Measurements from ENCODE around the gene NELL2.
"Not testable (repeated sequence)": the region's sequence is repeated elsewhere in the genome, so short reads cannot be mapped to it uniquely, and the experiment has no call there.

NELL2 gene

DNA sequence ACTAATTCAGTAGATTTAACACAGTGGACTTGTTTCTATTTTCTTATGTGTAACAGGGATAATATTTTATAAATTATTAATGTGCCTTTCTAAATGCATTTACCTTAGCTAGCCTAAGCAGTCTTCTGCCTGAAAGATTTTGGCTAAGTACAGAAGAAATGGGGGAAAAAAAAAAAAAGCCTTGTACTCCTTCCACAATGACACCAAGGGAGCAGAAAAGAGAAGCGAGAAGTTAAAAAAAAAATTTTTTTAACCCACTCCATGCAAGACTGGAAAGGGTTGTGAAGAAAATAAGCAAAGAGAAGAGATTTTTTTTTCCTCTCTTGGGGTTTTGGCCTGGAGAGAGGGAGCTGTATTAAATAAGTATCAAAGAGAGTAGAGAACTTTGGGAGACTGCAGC is 28.7 kb downstream of the NELL2 start:
- DNase-seq = no peak

DNA sequence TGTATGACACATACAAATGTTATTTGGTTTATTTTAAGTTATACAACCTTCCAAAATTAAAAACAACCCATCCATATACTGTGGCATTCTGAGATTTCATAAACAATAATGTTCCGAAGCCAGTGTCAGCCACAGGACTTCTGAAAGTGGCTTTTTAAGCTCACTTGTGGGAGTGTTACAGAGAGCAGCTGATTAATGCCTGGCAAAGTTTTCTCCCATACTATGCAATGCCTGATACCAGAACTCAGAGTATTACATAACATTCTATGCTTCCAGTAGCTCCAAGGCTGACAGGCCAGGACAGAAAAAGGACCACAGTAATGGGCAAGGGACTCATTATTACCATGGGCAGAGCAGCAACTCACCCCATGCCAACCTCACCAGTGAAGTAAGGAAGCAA is 29.3 kb downstream of the NELL2 start:
- DNase-seq = no peak

DNA sequence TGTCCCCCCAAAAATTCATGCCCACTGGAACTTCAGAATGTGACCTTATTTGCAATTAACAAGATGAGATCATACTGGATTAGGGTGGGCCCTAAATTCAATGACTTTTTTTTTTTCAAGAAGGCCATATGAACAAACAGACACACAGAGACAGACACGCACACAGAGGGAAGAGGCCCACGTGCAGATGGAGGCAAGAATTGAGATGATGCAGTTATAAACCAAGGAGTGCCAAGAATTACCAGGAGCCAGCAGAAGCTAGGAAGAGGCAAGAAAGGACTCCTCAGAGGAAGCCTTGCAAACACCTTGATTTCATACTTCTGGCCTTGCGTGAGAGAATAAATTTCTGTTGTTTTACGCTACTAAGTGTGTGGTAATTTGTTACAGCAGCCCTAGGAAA is 33.4 kb downstream of the NELL2 start:
- DNase-seq = no peak

DNA sequence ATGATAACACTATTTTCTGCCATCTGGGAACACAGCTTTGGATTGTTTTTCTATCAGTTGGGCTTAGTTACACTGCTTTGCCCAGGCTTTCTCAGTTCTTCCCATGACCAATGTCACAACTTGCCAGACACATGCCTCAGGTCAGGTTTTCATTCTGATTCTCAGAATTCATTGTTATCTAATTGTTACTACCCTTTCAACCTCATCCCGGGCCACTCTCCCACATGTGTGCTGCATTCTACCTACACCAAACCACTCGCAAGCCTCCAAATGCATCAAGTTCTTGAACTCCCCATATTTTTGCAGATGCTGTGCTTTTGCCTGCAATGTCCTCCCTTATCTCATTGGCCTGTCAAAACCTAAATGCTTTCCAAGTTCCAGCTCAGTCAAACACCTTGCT is 36.3 kb downstream of the NELL2 start:
- DNase-seq = no peak

DNA sequence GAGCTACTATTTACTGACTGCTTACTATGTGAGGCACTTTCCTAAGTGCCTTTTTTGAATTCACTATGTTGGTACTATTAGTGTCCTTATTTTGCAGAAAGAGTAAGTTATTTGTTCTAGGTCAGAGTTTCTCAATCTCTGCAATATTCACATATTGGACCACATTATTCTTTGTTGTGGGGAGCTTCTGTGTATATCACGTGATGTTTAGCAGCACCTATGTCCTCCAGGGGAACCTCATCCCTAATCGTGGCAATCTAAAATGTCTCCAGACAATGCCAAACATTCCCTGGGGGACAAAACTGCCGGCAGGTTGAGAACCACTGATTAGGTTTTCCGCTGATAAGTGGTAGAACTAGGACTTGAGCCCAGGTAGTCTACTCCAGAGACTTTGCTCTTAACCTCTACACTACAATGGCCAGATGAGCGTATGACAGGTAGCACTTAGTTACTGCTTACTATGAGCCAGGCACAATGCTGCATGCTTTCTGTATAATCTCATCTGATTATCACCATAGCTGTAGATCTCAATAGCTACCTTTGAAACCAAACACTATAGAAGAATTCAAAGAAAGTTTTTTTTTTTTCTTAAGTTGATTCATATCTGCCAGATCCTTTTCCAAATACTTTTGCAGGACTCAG is 38.9 kb downstream of the NELL2 start:
- DNase-seq = no peak

DNA sequence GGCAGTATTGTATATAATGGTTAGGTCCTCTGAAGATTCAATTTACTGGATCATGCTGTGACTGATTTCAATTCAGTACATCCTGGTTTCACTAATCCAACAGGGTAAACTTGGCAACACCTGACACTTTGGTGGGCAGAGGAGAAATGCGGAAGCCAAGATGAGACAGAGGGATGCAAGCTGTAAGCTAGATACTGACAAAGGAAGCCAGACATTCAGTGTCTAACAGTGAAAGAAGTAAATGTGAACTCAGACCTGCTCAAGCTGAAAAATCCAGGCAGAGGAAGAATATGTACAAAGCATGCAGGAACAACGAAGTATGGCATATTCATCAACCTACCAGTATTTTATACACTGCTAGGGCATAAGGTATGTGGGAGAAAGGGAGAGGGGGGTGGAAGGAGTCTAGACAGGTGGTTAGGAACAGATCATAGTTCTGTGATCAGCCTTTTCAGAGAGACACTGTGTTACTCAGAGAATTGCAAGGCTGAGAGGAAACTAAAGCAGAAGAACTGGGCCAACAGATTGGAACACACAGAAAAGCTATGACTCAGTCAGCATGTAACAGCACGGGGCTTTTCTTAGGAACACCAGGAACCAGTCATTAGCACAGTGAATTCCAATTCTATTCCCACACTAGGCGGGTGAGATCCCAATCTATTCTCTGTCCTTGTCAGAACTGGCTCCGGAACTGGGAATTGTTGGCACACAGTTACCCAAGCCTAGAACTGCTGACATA is 40.3 kb downstream of the NELL2 start:
- peak; percentile 36 to 38 for DNase-seq

DNA sequence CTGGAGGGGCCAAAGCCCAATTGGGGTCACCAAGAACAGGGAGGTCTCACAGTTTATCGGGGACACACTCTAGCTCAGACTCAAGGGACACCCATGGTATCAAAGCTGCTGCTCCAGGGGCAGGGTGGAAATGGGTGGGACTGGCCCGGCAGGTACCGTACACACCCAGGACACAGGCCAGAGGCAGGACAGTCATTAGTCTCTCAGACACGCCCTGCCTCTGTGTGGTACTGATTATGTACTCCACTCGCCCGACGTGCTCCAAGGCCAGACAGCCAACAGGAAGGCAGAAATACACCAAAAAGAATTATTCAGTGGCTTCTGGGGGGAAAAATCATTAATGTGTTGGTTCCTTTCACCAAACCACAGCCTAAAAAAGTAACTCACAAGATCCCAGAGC is 41.1 kb downstream of the NELL2 start:
- DNase-seq = not testable (repeated sequence)

DNA sequence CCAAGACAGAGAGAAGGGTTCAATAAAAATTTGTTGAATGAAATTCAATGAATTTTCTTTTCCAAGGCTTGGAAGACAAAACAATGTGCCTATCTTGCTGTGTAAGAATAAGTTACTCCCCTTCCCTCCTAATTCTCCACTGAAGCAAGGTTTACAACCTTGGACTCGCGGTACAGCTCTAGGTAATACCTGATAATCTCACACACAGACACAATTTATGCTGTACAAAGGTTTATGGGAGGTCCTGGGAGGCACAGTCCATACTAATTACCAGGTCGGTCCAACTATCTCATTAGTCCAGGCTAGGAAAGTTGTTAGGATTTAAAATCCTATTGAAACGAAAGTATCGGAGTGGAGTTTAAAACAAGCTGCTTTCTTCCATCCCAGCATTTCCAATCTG is 42.6 kb downstream of the NELL2 start:
- no peak for DNase-seq

DNA sequence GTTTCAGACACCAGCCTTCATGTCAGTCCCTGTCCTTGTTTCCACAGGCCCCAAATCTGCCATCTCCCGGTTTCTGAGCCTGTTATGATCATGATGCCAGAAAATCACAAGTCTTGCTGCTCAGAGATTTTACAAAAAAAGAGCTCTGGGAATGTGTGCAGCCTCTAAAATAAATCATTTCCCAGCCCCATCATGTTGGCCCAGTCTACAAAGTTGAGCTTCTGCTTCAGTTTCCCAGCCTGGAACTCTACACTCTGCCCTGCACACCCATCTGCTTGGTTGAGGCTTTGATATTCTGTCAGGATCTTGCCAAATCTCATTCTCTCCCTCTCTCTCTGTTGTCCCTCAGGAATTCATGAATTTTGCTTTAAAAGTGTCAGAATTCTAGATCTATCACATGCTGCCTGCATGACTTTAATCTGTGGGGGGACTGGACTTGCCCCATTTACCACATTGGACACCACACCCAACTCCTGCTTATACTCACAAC is 45.5 kb downstream of the NELL2 start:
- DNase-seq = no peak

DNA sequence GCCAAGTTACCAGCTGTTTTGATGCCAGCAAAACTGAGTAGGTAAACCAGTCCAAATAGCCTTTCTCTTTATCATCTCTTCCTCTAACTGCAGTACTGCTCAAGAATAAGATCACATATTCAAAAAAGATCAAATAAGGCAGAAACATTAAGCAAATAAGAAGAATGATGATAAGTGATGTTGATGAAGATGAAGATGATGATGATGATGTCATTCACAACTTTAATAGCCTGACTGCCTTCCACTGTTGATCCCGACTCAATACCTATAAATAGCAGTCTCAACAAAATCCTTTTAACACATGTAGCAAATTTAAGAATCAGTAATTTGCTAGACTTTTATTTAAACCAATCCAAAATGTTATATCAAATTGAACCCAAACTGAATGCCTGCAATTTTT is 47.1 kb downstream of the NELL2 start:
- DNase-seq = no peak

DNA sequence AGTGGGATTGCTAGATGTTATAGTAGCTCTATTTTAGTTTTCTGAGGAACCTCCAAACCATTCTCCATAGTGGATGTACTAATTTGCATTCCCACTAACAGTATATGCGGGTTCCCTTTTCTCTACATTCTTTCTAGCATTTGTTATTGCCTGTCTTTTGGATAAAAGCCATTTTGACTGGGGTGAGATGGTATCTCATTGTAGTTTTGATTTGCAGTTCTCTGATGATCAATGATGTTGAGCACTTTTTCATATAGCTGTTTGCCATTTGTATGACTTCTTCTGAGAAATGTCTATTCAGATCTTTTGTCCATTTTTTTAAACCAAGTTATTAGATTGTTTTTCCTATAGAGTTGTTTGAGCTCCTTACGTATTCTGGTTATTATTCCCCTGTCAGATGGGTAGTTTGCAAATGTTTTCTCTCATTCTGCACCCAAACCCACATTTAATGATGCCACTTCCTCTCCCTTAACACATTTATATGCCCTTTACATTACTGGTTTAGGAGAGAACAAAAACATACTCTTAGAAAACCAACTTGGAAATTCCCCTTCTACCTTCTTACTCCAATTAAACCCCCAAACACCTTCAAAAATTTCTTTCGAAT is 48.2 kb downstream of the NELL2 start:
- no peak for DNase-seq

DNA sequence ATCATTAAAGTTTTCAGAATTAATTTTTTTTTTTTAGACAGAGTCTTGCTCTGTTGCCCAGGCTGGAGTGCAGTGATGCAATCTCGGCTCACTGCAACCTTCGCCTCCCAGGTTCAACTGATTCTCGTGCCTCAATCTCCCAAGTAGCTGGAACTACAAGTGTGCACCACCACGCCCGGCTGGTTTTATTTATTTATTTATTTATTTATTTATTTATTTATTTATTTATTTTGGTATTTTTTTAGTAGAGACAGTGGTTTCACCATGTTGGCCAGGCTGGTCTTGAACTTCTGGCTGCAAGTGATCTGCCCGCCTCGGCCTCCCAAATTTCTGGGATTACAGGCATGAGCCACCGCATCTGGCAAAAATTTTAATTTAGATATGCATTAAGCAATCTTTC is 54.4 kb downstream of the NELL2 start:
- not testable (repeated sequence) for DNase-seq

DNA sequence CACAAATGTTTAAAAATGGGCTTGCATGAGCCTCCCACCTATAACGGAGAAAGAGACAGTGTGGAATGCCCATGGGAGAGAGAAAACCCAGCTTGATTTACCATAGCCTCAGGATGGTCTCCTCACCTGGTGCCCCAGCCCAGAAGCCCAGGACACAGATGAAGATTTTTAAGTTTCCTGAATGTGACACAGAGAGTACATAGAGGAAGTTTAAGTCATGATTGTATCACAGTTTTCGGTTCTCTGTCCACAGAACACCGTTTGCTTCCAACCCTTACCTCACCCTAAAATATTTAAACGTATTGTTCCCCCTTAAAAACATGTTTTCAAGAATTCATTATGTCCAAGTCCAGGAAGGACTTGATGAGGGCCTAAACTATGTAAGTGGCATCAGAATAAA is 56.2 kb downstream of the NELL2 start:
- no peak for DNase-seq

DNA sequence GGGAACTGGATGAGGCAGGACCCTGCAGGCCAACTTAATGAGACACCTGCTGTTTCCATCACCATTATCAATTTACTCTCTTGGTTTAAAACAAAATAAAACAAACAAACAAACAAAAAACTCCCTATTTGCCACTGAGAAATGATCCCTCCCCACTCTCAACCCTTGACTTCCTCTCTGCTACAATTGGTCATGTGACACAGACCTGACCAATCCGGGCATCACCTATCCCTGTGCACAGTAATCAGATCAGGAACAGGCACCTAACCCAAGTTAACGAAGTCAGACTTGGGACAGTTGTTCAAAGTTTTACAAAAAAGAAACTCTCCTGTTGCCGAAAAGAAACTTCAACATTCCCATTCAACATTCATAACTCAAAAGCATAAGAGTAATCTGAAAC is 58.4 kb downstream of the NELL2 start:
- no peak for DNase-seq

DNA sequence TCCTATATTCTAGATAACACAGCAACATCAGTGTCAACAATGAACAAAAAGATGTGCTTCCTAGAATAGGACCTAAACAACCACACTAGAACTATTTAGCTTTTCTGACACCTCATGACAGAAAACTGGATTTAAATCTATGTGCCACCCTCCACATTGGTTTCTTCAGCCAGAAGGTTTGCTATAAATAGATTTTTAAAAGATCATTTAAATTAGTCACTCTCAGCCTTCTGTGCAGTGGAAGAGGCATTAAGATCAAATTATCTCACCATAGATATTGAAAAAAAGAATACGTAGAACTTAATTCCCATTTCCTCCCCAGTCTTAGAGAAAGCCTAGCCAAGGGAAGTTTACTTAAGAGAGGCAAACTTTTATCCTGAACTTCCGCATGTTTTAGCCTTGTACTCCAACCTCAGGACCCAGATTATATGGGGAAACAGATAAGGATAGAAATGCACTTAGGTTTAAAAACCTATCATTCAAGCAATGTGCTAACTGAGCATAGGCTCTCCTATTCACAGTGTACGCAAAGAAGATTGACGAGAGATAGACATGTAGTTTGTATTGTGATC is 59.6 kb downstream of the NELL2 start:
- DNase-seq = no peak

DNA sequence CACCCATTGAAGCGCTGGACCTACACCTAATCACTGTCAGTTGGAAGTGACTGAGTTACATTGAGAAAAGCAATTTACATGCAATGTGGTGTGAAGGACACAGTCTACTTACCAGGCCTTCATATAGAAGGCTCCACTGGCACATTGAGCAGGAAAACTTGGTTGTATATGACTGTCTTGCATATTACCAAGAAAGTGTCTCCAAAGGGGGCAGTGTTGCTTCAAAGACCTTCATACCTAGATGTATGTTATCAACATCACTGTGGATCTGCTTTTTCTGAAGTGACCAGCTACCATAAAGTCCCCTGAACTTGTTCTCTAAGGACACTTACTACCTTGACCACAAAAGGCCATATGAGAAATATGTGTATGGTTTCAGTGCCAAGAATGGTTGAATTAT is 64.1 kb downstream of the NELL2 start:
- peak; percentile 53 to 55 for DNase-seq

DNA sequence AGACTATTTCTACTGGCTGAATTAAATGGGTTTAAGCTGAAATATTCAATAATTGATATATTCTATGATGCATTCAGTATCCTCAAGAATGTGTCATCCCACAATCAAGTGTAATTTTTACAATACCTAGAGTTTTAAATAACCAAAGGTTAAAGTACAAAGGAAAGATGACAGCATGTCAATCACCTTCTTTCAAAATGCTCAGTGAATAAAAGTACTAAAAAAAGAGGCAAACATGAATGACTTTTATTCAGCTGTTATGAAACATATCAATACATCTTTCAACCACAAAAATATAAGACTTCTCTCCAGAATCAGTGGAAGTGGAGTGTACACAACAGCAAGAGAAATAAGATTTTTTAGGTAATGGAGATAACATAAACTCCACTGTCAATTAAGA is 72.0 kb downstream of the NELL2 start:
- no peak for DNase-seq

DNA sequence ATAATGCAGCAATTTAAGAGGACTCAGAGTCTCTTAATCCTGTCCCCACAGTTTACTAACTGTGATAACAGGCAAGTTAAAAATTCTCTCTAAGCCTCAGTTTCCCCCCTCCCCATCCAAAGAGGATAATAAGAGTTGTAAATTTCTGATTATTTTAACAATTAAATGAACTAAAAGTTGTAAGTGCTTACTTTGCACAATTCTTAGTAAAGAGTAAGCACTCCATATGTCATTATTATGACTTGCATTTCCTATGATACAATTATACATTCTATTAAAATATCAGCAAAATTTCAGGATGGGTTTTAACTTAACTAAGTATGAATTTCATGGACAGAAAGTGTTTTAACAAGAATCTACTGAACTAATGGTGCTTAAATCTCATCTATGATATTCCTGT is 80.1 kb downstream of the NELL2 start:
- no peak for DNase-seq

DNA sequence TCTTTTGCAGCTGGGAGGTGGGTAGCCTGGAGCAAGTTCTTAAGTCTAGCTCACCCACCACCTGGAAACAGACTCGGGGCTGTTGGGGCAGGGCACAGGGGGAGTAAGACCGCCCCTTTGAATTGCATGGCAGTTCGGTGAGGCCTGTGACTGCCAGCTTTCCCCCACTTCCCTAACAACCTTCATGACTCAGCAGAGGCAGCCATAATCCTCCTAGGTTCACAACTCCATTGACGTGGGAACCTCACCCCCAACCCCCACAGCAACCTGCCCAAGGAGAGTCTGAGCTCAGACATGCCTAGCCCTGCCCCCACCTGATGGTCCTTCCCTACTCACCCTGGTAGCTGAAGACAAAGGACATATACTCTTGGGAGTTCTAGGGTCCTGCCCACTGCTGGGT is 87.4 kb downstream of the NELL2 start:
- no peak for DNase-seq

DNA sequence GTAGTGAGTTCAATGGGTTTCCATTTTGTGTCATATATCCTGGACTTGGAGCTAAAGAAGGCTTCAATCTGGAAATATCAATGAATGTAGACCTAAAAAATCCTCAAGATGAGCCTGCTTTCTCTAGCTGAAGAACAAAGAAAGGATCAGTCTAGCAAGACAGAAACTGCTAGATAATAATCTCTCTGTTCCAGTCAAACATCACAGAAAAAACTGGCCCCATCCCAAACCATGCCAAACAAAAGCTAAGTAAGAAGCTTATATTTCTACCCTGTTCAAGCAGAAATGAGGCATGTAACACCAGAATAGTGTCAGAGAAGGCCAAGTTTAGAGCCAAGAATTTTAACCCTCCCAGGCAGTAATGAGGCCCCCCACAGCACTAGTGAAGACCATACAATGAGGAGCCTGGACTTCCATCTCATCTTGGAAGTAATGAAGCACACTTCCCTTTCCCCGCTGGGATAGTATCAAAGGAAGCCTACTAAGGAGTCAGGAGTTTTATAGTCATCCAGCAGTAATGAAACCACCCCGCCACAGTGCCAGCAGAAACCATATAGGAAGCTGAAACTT is 95.8 kb downstream of the NELL2 start:
- no peak for DNase-seq

DNA sequence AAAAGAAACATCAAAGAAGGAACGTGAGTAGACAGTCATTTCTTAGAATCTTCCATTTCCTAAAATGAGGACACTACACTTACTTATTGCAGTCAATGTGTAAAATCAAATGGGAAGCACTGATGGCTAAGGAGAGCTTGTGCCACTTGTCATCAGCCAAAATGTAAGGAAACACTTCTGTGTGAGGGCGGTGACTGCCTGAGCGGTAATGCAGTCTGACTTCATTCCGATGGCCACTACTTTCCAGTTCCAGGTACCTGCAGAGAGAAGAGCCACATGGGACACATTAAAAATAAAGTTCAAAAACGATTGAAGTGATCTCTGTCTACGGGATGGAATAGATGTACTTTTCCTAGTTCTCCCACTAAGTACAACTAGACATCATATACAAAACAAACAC is 96.3 kb downstream of the NELL2 start:
- no peak for DNase-seq

DNA sequence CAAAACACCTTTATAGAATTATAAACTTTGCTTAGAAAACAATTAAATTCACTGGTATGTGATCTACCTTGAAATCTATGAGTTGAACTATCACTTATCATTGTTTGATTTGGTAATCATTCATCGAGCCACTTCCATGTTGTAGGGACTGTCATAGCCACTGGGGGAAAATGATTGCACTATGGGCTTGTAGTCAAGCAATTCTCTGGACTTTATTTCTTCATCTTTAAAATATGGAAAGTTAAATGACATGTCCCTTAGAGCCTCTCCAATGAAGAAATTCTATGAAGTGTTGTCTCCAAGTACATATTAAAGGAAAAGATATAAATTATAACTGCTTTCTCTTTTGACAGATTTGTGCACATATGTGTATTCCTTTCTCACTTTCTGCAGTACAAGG is 97.3 kb downstream of the NELL2 start:
- no peak for DNase-seq

DNA sequence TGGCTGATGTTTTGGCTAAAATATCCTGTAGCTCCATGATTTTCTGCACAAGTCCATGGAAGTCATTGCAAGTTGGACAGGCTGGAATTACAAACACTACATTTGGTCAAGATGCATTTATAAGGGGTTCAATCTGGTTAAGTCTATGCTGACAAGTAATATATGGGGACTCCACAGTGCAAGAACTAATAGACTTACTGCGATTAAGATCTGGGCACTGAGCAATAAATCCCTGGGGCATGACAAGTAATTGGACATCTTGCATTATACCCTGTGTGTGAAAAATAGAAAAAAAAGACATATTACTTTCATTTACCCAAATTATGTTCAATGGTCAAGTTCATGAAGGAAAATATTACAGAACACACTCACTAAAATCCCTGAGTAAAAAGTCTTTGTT is 99.1 kb downstream of the NELL2 start:
- no peak for DNase-seq

DNA sequence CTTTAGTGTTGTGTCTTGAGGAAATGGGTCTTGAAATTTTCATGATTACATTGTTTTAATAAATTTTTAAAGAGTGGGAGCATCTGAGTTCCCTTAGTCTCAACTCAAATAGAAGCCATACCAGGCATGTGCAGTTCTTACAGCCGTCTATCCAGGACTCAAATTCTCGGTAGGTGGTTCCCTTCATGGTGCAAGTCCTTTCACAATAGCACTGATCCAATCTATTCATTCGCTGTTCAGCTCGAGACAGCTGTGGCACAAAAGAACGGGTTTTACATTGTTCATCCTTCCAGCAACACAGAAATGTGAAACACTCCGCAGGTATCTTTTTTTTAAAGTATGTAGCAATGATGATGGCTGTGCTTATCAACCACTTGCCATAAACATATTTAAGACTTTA is 100.2 kb downstream of the NELL2 start:
- no peak for DNase-seq
